Endothelial cell of umbilical vein (primary cell): ENCODE measurements around the gene CBFA2T3. TPM values are rescaled to one million over a fixed set of nuclear protein-coding genes. Genes with fewer than 3 reads are reported as not detected.

Experiments
- BruUV-seq: library from RNA; stranded (reverse); fragments of 400-500 nt; replicated peaks from 2 replicates; lab custom pipeline; 2021; lab: Mats Ljungman, UMichigan
- CTCF ChIA-PET: fragments of 300-600, 350-600 bp; sonication (Branson Sonifier 250); formaldehyde crosslinking; loops from one replicate; lab custom pipeline; 2021; ENCODE audit warnings: antibody characterized with exemption, inconsistent platforms; lab: Charles Lee
- POLR2A ChIA-PET: fragments of 300-600, 350-600 bp; sonication (Branson Sonifier 250); formaldehyde crosslinking; loops from one replicate; lab custom pipeline; 2021; ENCODE audit warnings: antibody characterized with exemption, inconsistent platforms; lab: Charles Lee
- DNase-seq: peaks from one replicate; pipeline ENCODE4 v3.0.0-alpha.2; 2011; ENCODE audit warnings: low read depth, low spot score
- FAIRE-seq: peaks from 2 replicates; lab custom pipeline; 2011; peaks lifted over from hg19 to GRCh38; lab: Jason Lieb, UNC
- H2AFZ ChIP-seq: 2 replicates; pipeline ENCODE4 v1.6.0; 2012; ENCODE audit warnings: low read depth, low read length, control low read depth, inconsistent platforms
- H3K27ac ChIP-seq: 2 replicates; pipeline ENCODE4 v1.5.1; 2011; ENCODE audit warnings: low read depth, mild to moderate bottlenecking, control low read depth, low read length, moderate library complexity; ENCODE audit not compliant: insufficient read depth
- H3K27me3 ChIP-seq, 2 experiments: 2 replicates each; pipeline versions ENCODE4 v1.6.0 to v1.6.1; 2011; ENCODE audit warnings: low read length in 2 of 2, mixed read lengths in 1 of 2; ENCODE audit not compliant: control insufficient read depth in 2 of 2, insufficient read depth in 2 of 2
- H3K36me3 ChIP-seq, 2 experiments: 2 replicates in 1 of 2; 3 replicates in 1 of 2; pipeline ENCODE4 v1.5.1; 2011; ENCODE audit warnings: low read length in 2 of 2, mild to moderate bottlenecking in 1 of 2, moderate library complexity in 1 of 2; ENCODE audit not compliant: control insufficient read depth in 2 of 2, insufficient read depth in 2 of 2; ENCODE audit errors: extremely low read depth in 1 of 2
- H3K4me1 ChIP-seq: 3 replicates; pipeline ENCODE4 v1.5.1; 2011; ENCODE audit warnings: mild to moderate bottlenecking, low read length; ENCODE audit not compliant: control insufficient read depth, insufficient read depth; ENCODE audit errors: extremely low read depth
- H3K4me2 ChIP-seq: 2 replicates; pipeline ENCODE4 v1.6.1; 2011; ENCODE audit warnings: low read length, control low read depth, mixed read lengths; ENCODE audit not compliant: insufficient read depth
- H3K4me3 ChIP-seq, 3 experiments: fragments of 200-600 bp in 1 of 3; sonication (generic), shearing (Covaris generic) in 1 of 3; replicated peaks in 1 of 3; 2 replicates each; pipeline ENCODE4 v1.5.1; 2011 to 2016; ENCODE audit warnings: control low read depth in 3 of 3, low read length in 3 of 3, mild to moderate bottlenecking in 2 of 3, inconsistent platforms in 1 of 3, low read depth in 1 of 3, moderate library complexity in 1 of 3; ENCODE audit not compliant: insufficient read depth in 1 of 3
- H3K79me2 ChIP-seq: 2 replicates; pipeline ENCODE4 v1.6.0; 2012; ENCODE audit warnings: low read length, inconsistent platforms; ENCODE audit not compliant: control insufficient read depth, insufficient read depth
- H3K9ac ChIP-seq: replicated peaks from 2 replicates; pipeline ENCODE3; 2011; ENCODE audit warnings: low read length, control low read depth; ENCODE audit not compliant: insufficient read depth; ENCODE audit errors: extremely low read depth
- H3K9me1 ChIP-seq: replicated peaks from 3 replicates; pipeline ENCODE4 v1.6.0; 2011; ENCODE audit warnings: mild to moderate bottlenecking, low read length; ENCODE audit not compliant: control insufficient read depth, insufficient read depth; ENCODE audit errors: extremely low read depth
- H3K9me3 ChIP-seq: replicated peaks from 2 replicates; pipeline ENCODE4 v1.5.1; 2012; ENCODE audit warnings: low read length, inconsistent platforms; ENCODE audit not compliant: control insufficient read depth, insufficient read depth
- H4K20me1 ChIP-seq: replicated peaks from 2 replicates; pipeline ENCODE3; 2011; ENCODE audit warnings: mild to moderate bottlenecking, low read length; ENCODE audit not compliant: control insufficient read depth, insufficient read depth; ENCODE audit errors: extremely low read depth
- EZH2 ChIP-seq: IDR thresholded peaks from 2 replicates; pipeline ENCODE4 v1.6.1; 2012; ENCODE audit warnings: borderline replicate concordance, low read depth, mild to moderate bottlenecking, moderate library complexity, low read length, inconsistent platforms; ENCODE audit not compliant: severe bottlenecking
- FOS ChIP-seq: IDR thresholded peaks from 2 replicates; pipeline ENCODE4 v1.6.1; 2011; ENCODE audit warnings: mild to moderate bottlenecking, low read length, moderate library complexity, borderline replicate concordance; ENCODE audit not compliant: insufficient read depth
- GATA2 ChIP-seq: IDR thresholded peaks from 2 replicates; pipeline ENCODE4 v1.7.0; 2011; ENCODE audit warnings: low read depth, mild to moderate bottlenecking, moderate library complexity, mixed read lengths, low read length; ENCODE audit not compliant: insufficient read length, insufficient read depth
- MYC ChIP-seq: IDR thresholded peaks from one replicate; pipeline ENCODE4 v1.6.1; 2011; ENCODE audit warnings: mild to moderate bottlenecking, low read depth, low read length
- dilution Hi-C: fragments of 300-500 bp; cut with MboI; formaldehyde crosslinking; loops from one replicate; pipeline ENCODE4 v1.15.0; 2019; ENCODE audit warnings: low sequenced_read_pairs; ENCODE audit not compliant: extremely low pct_ligation_motif_present
- intact Hi-C: fragments of 100-400 bp; cut with micrococcal nuclease; formaldehyde crosslinking; loops from one replicate; pipeline ENCODE4 v1.10.0; 2022
- polyA plus RNA-seq, 4 experiments: library from polyadenylated mRNA; depleted of rRNA in 3 of 4; stranded (reverse) in 3 of 4; unstranded in 1 of 4; fragments of >200 nt; gene quantifications; 2 replicates each; pipeline versions ENCODE4 v1.2.1 to v1.2.3, GENCODE V29; 2011 to 2012; ENCODE audit warnings: missing spikeins in 1 of 4
- total RNA-seq: library from RNA; stranded (reverse); gene quantifications from 2 replicates; pipeline ENCODE4 v1.2.3, GENCODE V29; 2021
- TF ChIP-seq, protein P1 (sequence below): IDR thresholded peaks from 2 replicates; pipeline ENCODE4 v1.6.1; 2011; ENCODE audit not compliant: insufficient read depth, insufficient read length
- TF ChIP-seq, protein P2 (sequence below), 2 donors: IDR thresholded peaks; 1 replicate in 1 of 2; 2 replicates in 1 of 2; pipeline ENCODE4 v1.5.1; 2011; ENCODE audit warnings: low read length in 2 of 2, mild to moderate bottlenecking in 2 of 2, moderate library complexity in 2 of 2, control low read depth in 1 of 2, inconsistent platforms in 1 of 2, low read depth in 1 of 2; ENCODE audit not compliant: insufficient read depth in 1 of 2; ENCODE audit errors: extremely low read depth in 1 of 2

The CBFA2T3 gene
- total and polyA plus RNA-seq, 2 donors (not counting 3 experiments of a cell fraction or from before 2014, with no cell fraction given), result not detected

DNA sequence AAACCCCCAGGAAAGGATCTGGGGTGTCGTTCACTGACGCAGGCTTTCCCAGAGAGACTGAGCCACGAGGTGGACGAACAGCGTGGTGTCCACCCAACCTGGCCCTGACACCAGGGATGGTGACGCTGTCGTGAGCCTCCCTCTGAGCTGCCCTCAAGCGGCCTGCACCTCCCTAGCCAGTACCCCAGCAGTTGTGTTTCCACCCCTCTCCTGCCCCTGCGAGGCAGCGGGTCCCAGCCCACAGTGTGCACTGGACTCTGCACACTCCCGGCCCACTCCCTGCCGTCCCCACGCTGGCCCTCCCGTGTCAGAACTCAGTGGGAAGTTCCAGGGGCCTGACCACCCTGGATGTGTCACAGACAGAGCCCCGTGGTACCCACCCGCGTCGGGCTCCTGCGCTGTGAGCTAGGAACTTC lies 39.8 kb downstream of the CBFA2T3 start:
- Histone ChIP-seq H3K27me3 (peaks cover 30 to 45% of the 10 kb centered on the region in 2 experiments), H2AFZ (no peak overlapping the region), H3K79me2 (no peaks in the 10 kb centered on the region), H3K9ac (no peak overlapping the region), H3K9me3 (no peaks in the 10 kb centered on the region), H3K4me2 (no peak overlapping the region), H3K4me3 (no peak overlapping the region), H3K36me3 (no peaks in the 10 kb centered on the region), H3K4me1 (no peaks in the 10 kb centered on the region), H3K27ac (no peak overlapping the region), H3K9me1 (no peaks in the 10 kb centered on the region), H4K20me1 (no peaks in the 10 kb centered on the region)
- dilution Hi-C loops, result no loop called here
- FAIRE-seq, result no peak
- intact Hi-C loops, result no loop called here
- POLR2A ChIA-PET, result no interaction called here
- no peak for TF ChIP-seq GATA2
- no peak for TF ChIP-seq MYC
- TF ChIP-seq FOS, result no peak
- TF ChIP-seq, protein P1, sequence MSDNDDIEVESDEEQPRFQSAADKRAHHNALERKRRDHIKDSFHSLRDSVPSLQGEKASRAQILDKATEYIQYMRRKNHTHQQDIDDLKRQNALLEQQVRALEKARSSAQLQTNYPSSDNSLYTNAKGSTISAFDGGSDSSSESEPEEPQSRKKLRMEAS, result no peak
- TF ChIP-seq, protein P2, sequence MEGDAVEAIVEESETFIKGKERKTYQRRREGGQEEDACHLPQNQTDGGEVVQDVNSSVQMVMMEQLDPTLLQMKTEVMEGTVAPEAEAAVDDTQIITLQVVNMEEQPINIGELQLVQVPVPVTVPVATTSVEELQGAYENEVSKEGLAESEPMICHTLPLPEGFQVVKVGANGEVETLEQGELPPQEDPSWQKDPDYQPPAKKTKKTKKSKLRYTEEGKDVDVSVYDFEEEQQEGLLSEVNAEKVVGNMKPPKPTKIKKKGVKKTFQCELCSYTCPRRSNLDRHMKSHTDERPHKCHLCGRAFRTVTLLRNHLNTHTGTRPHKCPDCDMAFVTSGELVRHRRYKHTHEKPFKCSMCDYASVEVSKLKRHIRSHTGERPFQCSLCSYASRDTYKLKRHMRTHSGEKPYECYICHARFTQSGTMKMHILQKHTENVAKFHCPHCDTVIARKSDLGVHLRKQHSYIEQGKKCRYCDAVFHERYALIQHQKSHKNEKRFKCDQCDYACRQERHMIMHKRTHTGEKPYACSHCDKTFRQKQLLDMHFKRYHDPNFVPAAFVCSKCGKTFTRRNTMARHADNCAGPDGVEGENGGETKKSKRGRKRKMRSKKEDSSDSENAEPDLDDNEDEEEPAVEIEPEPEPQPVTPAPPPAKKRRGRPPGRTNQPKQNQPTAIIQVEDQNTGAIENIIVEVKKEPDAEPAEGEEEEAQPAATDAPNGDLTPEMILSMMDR (IDR thresholded peaks at IDR 0.05; ENCODE audit: extremely low read depth in 1 of 2, insufficient read depth in 1 of 2, low read depth in 1 of 2, low read length in 2 of 2), result no peak
- no peak for TF ChIP-seq EZH2
- BruUV-seq, result no TSS peak
- no peak for DNase-seq
- CTCF ChIA-PET, result no interaction called here
